HG03378 (cell line): ENCODE data around the gene RASSF8.

Experiments used
- ATAC-seq: cut with Tn5 transposase; IDR thresholded peaks from one replicate; pipeline ENCODE4 v1.9.1; 2021; ENCODE audit warnings: mild to moderate bottlenecking, moderate library complexity; ENCODE audit not compliant: unreplicated experiment

RASSF8 gene

DNA sequence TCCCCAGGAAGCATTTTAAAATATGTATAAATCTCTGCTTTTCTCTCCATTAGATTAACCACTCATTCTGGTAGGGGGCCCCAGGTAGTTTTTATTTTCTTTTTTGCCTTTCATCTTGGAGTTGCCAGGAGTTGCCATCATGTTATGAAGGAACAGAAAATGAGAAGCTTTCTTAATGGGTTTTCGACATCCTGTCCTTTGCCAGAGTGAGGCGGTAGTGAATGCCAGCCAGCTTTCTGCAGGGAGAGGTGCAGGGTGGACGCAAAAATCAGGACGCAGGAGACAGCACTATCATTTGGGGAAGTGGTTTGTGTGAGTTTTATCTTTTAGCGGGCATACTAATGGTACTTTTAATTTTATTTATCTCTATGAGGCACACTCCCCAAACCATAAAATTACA lies 1.7 kb downstream of the RASSF8 start:
- no peak for ATAC-seq

DNA sequence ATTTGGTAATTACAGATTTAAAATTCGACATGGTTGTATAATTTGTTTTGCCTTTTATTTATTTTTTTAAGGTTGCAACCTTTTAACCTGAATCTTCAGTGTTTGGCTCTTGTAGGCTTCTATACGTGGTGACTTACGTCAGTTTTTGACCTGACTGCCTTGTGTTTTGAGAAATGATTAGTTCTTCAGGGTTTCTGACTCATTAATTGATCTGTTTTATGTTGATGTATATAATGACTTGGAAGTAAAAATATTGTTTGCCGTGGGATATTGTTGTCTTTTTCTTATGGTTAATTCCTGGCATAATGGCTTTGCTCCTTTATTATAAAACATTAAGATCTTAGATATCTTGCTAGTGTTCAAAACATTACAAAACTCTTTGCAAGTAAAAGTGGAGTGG lies 2.5 kb downstream of the RASSF8 start:
- no peak for ATAC-seq

DNA sequence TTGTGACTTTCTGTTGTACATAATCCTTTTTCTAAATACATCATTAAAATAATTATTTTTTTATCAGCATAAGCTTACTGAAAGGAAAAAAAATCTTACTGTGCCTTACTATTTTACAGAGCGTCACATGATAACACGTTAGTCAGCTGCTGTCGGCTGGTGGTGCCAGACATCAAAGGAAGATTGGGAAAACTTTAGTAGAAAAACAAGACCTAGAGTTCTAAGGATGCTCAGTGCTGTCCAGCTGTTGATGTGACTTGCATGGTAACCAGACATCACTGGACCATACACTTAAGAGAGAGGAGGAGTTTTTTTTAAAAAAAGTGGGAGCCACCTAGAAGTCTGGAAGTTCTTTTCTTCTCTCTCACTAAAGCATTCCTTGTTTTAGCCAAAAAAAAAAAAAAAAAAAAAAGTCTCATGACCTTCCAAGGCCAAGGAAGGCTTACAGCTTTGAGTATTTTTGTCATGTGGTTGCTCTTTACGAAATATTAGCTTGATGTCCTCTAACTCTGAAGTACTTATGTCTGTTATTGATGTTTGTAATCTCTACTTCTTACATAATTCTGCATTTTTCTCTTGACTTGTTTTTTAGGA lies 4.5 kb downstream of the RASSF8 start:
- ATAC-seq = no peak

DNA sequence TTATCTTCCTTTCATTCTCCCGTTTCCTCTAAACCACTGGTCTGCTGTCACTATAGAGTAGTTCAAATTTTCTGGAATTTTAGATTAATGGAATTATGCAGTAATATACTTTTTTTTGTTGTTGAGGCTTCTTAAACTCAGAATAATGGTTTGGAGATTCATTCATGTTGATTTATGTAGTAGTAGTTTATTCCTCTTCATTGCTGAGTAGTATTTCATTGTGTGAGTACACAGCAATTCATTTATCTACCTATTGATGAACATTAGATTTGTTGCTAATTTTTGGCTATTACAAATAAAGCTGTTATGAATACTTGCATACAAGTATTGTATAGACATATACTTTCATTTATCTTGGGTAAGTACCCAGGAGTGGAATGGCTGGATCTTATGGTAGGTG lies 7.2 kb downstream of the RASSF8 start:
- no peak for ATAC-seq

DNA sequence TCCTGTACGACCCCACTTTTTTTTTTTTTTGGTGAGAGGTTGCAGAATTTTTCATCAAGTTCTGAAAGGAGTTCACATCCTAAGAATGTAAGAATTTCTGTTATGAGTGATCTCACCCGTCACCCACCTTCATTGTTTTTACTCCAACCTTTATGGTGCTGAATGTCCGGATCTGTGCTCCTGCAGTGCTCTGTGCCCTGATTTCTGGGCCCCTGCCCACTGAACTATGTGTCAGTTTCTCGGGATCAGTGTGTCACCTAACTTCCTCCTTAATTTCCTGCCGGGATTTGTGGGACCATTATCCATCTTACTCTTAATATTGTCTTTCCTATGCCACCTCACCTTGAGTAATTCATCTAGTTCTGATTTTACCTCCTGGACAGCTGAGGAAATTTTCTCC lies 11.6 kb downstream of the RASSF8 start:
- ATAC-seq = no peak

DNA sequence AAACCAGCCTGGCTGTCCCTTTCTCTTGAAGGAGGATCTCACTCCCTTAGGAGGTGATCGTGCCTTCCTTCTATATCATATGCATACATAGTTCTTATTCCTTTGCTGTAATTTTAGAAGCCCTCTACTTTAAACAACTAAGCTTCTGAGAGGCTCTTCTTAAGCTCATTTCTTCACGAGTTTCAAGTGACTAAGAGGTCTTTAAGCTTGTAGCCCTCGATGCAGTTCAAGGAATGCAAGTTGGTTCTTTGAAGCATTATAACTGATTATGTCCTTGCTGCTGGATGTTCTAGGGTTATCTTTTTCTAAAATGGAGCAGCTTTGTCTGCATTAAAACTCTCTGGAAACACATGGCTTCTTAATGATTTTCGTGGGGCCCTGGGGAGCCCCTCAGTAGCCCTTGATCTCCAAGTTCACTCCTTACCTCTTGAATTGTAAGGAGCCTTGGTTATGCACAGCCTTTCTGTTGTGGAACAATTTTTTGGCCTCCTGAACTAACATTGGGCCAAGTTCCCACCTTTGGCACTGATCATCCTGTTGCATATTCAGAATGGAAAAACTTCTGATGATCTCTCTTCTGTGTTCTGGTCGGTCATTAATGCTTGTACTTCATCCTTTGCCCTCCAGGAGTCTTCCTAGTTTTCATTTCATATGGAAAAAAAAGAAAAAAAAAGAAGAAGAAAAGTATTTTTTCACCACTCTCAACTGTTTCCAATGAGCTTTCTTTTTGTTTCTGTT lies 12.6 kb downstream of the RASSF8 start:
- ATAC-seq = no peak

DNA sequence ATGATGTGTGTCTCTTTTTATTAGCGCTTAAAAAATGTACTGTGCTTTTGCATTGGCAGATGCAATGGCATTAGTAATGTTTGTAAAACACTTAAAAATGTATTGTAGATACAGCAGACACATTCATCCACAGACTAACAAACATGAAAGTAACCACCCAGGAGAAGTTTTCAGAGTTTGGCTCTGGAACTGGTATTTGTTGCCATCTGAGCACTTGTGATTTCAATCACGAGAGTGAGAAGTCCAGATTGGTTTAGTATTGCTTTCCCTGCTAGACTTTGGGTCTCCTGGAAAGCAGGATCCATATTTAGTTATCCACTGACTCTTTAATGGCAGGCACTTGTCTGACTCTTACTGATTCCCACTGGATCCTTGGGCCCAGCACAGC lies 13.2 kb downstream of the RASSF8 start:
- ATAC-seq = no peak

DNA sequence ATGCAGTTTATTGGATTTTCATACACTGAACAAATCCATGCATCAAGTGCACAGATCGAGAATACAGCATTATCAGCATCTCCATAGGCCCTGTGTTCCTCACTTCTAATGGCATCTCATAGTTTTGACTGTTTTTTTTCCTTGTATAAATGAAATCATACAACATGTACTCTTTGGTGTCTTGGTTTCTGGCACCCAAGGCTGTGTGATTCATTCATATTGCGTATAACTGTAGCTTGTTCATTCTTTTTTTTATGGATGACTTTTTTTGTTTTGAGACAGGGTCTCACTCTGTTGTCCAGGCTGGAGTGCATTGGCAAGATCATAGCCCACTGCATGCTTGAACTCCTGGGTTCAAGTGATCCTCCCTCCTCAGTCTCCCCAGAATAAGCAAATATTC lies 14.3 kb downstream of the RASSF8 start:
- ATAC-seq = no peak

DNA sequence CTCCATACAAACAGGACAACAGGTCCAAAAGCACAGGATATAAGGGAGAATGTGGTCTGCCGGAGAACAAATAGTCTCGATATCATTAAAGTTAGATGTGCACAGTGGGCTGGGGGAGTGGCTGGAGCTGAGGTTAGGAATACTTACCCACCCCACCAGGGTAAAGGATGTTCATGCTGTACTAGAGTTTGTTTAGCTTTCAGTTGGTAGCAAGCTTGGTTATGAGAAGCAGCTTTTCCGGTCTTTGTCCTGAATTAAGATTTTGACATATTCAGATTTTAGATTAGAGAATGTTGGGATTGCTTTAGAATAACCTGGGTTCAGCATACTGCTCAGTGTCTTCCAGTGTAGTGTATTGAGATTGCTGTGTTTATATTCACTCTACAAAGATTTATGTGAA lies 16.7 kb downstream of the RASSF8 start:
- no peak for ATAC-seq

DNA sequence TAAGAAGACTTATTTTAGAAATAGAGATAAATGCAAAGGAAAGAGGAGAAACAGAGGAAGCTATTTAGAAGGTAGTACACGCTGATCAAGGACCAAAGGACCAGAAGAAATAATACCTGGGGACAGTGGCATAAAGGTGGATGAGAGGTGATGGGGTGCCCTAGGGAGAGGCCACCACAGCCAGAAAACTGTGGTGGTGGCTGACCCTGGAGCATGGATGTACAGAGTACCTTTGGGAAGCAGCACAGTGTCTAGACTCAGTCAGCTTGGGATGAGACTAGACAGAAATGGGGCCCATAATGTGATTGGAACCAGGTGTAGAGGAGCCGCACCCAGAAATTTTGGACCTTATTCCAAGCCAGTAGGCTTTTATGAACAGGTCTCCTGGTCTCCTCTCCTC lies 17.2 kb downstream of the RASSF8 start:
- no peak for ATAC-seq

DNA sequence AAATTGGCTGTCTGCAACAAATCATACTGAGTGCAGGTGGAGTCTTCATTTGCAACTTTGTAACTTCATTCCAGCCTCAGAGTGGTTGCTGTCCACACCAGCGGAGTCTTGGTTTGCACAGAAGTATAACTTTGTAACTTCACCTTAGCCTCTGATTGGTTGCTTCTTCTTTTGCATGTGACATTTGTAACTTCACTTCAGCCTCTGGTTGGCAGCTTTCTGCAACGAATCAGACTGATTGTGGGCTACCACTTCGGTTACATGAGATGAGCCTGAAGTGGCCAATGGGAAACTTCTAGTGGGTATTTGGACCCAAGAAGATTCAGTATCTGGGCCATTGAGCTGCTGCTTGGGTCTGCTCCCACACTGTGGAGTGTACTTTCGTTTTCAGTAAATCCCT lies 17.8 kb downstream of the RASSF8 start:
- ATAC-seq = no peak

DNA sequence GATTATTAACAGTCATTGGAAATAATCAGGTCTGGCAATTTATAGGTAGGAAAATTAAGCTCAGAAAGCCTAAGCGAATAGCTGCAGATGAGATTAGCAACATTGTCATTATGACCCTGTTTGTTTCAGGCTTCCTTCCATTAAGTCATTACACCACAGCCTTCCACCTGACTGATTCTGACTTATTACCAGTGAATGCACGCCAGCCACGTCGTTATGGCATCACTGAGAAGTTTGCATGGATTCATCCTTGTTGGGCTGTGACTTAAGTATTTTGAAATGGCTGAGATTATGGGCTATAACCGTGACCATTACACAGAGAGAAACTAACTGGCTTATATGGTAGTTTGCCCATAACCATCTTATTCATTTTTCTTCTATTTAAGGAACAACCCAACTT lies 18.6 kb downstream of the RASSF8 start:
- no peak for ATAC-seq

DNA sequence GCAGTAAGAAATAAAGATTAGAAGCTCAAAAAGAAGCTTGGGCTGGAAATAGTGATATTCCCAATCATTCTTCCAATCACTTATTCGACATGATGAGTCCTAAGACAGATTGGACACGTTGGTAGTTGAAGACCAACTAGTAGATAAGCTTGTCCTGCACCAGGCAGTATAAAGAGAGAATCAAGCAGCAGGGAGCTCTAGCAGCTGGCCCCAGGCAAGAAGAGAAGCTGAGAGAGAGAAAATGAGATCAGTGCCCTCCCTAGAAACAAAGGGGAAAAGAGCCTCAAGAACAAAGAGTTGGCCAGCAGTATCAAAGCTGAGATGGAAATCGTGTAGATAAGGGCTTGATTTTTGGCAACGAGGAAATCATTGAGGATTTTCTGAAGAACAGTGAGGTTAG lies 20.6 kb downstream of the RASSF8 start:
- no peak for ATAC-seq

DNA sequence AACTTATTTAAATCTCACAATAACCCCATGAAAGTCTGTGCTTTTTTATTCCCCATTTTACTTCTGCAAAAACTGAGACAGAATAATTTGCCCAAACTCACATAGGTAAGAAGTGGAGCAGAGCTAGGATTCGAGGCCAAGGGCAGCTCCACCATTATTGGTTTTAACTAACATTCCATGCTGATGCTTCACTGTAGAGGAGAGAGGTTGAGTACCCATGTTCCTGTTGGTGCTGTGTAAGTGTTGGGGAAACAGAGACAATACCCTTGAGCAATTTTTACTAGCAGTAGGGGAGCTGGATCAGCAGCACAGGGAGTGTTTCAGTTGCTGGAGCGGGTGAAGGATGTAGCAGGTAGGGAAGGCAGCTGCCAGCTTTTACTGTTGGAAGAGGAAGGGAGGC lies 21.1 kb downstream of the RASSF8 start:
- no peak for ATAC-seq

DNA sequence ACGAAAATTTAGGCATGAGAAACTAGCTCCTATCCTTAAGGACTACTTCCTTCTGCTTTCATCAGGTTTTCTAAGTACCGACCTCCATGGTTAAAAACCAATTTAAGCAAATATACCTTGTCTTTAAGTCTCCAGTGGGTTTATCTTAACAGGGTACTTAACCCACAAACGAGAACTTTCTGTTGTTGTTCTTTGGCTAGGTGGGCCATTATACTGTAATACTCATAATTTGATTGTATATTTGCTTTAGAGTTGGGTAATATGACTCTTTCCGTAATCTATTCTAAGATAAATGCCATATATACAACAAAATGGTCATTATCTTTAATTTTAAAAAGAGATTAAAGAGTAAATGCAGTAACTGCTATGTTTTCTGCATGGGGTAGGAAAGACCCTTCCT lies 21.6 kb downstream of the RASSF8 start:
- ATAC-seq = no peak

DNA sequence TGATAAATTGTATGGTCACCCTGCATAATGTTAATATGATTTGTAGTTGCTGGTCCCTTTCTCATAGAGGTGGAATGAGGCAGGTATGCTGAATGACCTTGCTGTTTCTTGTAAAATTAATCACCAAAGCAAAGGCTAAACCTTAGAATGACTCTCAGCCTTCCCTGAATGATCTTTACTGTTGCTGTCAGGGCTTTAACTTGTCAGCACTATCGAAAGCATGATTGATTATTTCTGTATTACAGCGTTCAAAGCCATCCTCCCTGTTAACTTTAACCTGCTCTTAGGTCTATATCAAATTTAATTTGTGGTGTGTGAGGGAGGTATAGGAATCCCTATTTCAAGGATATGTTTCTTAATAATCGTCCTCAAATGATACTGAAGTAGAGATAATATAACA lies 23.1 kb downstream of the RASSF8 start:
- ATAC-seq = no peak

DNA sequence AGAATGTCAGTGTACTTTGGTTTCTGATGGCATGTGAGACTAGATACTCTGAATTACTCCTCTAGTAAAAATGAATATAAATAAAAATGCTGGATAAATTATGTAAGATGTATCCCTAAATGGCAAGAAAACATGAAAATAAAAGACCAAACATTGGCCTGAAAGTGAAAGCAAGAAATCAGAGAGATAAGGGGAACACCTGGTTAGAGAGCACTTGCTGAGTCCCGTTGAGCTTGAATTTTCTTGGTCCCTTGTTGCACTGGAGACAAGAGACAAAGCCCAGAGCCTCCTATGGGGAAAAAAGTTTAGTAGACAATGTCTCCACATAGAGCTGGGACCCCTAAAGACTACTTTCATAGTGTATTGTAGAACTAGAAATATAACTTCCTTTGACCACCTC lies 23.9 kb downstream of the RASSF8 start:
- ATAC-seq = no peak

DNA sequence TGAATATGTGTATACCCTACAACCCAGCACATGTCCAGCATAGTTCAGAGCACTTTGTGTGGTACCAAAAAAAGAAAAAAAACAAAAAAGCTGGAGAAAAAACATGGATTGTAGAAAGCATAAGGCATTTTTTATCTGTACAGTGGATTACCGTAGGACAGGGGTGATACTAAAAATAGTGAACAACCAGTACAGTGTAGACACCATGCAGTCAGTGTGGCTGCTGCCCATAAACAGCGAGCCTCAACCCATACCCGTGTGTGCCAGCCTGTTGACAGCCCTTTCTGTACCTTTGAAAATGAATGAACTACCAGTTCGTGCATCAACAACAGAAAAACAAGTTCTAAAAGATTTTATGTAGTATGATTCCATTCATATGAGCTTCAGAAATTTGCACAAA lies 25.1 kb downstream of the RASSF8 start:
- ATAC-seq = no peak

DNA sequence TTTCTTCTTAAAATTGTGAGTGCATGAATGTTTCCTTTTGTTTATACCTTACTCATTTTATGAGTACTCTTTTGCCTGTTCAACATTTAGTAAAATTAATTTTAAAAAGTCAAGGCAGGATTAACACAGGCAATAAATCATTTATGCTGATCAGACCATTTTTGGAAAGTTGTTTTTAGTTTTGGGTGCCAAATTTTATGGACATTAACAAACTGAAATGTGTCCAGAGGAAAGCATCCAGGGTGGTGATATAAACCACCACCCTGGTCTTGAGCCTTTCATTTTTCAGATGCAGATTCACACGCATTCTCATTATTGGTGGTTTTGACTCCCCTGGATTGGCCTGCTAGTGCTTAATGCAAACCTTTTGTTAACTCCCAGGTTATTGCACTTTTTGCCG lies 26.3 kb downstream of the RASSF8 start:
- no peak for ATAC-seq

DNA sequence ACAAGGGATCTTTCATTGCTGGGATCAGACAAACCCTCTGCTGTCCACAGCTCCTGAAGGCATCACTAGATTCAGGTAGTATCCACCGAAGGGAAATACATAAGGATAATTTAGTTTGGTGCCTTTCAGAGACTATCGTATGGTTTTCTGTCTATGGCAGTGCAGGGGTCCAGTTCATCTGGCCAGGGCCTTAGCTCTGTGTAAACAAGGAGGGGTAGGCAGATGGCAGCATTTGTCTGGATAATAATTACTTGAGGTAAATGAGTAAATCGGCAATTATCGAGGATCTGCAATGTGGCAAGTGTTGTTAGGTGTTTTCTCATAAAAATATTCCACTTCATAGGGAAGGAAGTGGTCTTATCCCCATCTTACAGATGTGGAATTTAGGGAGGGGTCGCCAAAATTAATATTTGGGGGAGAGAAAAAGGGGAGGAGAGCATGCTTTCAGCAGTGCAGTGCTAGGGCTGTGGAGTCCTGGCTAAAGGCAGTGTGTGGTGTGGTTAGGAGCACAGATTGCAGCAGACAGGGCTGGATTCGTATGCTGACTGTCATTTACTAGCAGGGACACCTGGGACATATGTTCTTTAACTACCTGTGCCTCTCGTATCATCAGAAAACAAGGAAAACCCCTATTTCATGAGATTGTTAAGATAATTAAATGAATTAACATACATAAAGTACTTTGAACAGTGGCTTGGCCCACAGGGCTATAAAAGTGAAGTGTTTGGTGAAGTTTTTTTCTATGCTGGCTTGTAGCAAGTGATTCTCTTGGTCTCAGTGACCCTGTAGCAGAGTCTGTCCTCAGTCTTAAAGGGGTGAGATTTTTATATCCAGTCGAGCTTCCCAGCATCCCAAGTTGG lies 27.1 kb downstream of the RASSF8 start:
- ATAC-seq = no peak

DNA sequence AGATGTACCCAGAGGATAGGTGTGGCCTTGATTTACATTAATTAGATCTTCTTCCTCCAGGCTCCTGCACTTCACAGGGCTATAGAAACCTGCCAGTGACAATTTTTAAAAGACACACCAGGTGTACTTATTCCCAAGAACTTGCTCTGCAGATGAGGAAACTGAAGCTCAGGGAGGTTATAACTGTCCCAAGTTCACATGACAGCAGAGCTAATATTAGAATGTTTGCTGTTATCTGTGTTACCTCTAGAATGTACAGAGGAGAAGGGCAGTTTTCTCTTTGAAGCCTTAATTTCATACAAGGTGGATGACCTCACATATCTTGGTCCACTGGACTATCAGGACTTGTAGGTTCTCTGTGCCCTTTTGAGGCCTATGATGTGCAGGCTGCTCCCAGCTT lies 27.7 kb downstream of the RASSF8 start:
- ATAC-seq = no peak

DNA sequence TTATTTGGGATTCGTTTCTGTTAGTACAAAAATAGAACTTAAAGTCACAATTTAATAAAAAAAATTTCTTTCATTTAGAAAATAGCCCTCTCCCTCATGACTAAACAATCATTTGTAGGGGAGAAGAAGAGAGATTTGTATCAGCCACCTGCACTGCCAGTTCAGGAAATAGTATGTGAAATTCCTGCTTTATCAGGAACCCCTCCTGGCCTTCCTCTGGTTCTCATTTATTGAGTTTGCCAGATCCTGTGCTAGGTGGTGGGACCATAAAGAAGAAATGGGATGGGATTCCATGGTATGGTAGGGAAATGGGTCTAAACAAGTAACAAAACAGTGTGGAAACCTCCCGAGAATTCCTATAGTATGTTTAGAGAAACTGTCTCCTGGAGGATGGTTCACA lies 30.0 kb downstream of the RASSF8 start:
- ATAC-seq = no peak
